Neural cell (in vitro differentiated cells): ENCODE data around the gene PRKG1. TPM values are rescaled to one million over a fixed set of nuclear protein-coding genes. Genes with fewer than 3 reads are reported as not detected.

Source experiments
- H2AFZ ChIP-seq: fragments of 200-600, 300-800 bp; sonication (generic), shearing (Covaris generic); 2 replicates; pipeline ENCODE4 v1.6.0; 2014; ENCODE audit warnings: low read depth, mild to moderate bottlenecking, antibody characterized with exemption, low read length, moderate library complexity
- H3F3A ChIP-seq: fragments of 200-600 bp; shearing (Covaris generic); 2 replicates; pipeline ENCODE4 v1.6.1; 2016; ENCODE audit warnings: mild to moderate bottlenecking, moderate library complexity, mixed read lengths, antibody characterized with exemption, low read length; ENCODE audit not compliant: insufficient read depth, poor library complexity, severe bottlenecking
- H3K27ac ChIP-seq: fragments of 200-600, 300-800 bp; sonication (generic), shearing (Covaris generic); 2 replicates; pipeline ENCODE4 v1.5.1; 2014; ENCODE audit warnings: mild to moderate bottlenecking, low read length, moderate library complexity
- H3K27me3 ChIP-seq: fragments of 300-800, 200-600 bp; sonication (generic), shearing (Covaris generic); 2 replicates; pipeline ENCODE4 v1.6.0; 2014; ENCODE audit warnings: mild to moderate bottlenecking, low read depth, low read length, moderate library complexity; ENCODE audit not compliant: insufficient read depth
- H3K36me3 ChIP-seq: fragments of 300-800, 200-600 bp; sonication (generic), shearing (Covaris generic); 2 replicates; pipeline ENCODE4 v1.5.1; 2014; ENCODE audit warnings: mild to moderate bottlenecking, antibody characterized with exemption, low read length, moderate library complexity; ENCODE audit not compliant: insufficient read depth
- H3K4me2 ChIP-seq: fragments of 300-800, 200-600 bp; sonication (generic), shearing (Covaris generic); 2 replicates; pipeline ENCODE4 v1.6.0; 2014; ENCODE audit warnings: mild to moderate bottlenecking, low read length
- H3K4me3 ChIP-seq: fragments of 300-800, 200-600 bp; sonication (generic), shearing (Covaris generic); 2 replicates; pipeline ENCODE4 v1.5.1; 2014; ENCODE audit warnings: mild to moderate bottlenecking, low read length, moderate library complexity
- H3K79me2 ChIP-seq: fragments of 200-600 bp; shearing (Covaris generic); replicated peaks from 2 replicates; pipeline ENCODE4 v1.6.0; 2014; ENCODE audit warnings: mild to moderate bottlenecking, low read length, moderate library complexity; ENCODE audit not compliant: insufficient read depth
- H3K9ac ChIP-seq: fragments of 300-800, 200-600 bp; sonication (generic), shearing (Covaris generic); 2 replicates; pipeline ENCODE4 v1.6.1; 2016; ENCODE audit warnings: mild to moderate bottlenecking, low read length, mixed read lengths
- H3K9me2 ChIP-seq: fragments of 200-600 bp; shearing (Covaris generic); 2 replicates; pipeline ENCODE4 v1.6.1; 2016; ENCODE audit warnings: mild to moderate bottlenecking, low read length, mixed read lengths; ENCODE audit not compliant: insufficient read depth
- H3K9me3 ChIP-seq: fragments of 200-600, 300-800 bp; sonication (generic), shearing (Covaris generic); 2 replicates; pipeline ENCODE4 v1.6.1; 2016; ENCODE audit warnings: mild to moderate bottlenecking, mixed run types, low read length, moderate library complexity, mixed read lengths
- H4K20me1 ChIP-seq: fragments of 200-600 bp; shearing (Covaris generic); 2 replicates; pipeline ENCODE4 v1.6.1; 2016; ENCODE audit warnings: mild to moderate bottlenecking, mixed run types; ENCODE audit not compliant: insufficient read depth
- CTCF ChIP-seq: fragments of 450-650 bp; IDR thresholded peaks from 2 replicates; pipeline ENCODE4 v1.5.1; 2014; ENCODE audit warnings: antibody characterized with exemption, mild to moderate bottlenecking, moderate library complexity; ENCODE audit not compliant: poor library complexity, severe bottlenecking
- EP300 ChIP-seq: fragments of 450-650 bp; conservative IDR thresholded peaks from 2 replicates; pipeline ENCODE4 v1.6.1; 2014; ENCODE audit warnings: antibody characterized with exemption, mild to moderate bottlenecking, moderate library complexity; ENCODE audit not compliant: poor library complexity, severe bottlenecking
- EZH2 ChIP-seq: fragments of 200-600, 300-800 bp; shearing (Covaris generic), sonication (generic); IDR thresholded peaks from 2 replicates; pipeline ENCODE4 v1.6.1; 2014; ENCODE audit warnings: antibody characterized with exemption, low read length, borderline replicate concordance, mild to moderate bottlenecking; ENCODE audit not compliant: insufficient read depth, poor library complexity, severe bottlenecking
- MXI1 ChIP-seq: fragments of 450-650 bp; conservative IDR thresholded peaks from 2 replicates; pipeline ENCODE4 v1.6.1; 2014; ENCODE audit warnings: antibody characterized with exemption, mild to moderate bottlenecking; ENCODE audit not compliant: poor library complexity, severe bottlenecking
- POLR2AphosphoS5 ChIP-seq: IDR thresholded peaks from 2 replicates; pipeline ENCODE4 v1.6.1; 2012
- RAD21 ChIP-seq: fragments of 450-650 bp; conservative IDR thresholded peaks from 2 replicates; pipeline ENCODE4 v1.6.1; 2014; ENCODE audit warnings: antibody characterized with exemption, mild to moderate bottlenecking, moderate library complexity
- REST ChIP-seq: IDR thresholded peaks from 2 replicates; pipeline ENCODE4 v1.6.1; 2012; ENCODE audit warnings: borderline replicate concordance
- SMC3 ChIP-seq: fragments of 450-650 bp; conservative IDR thresholded peaks from 2 replicates; pipeline ENCODE4 v1.6.1; 2014; ENCODE audit warnings: antibody characterized with exemption, mild to moderate bottlenecking, moderate library complexity; ENCODE audit not compliant: poor library complexity
- TAF1 ChIP-seq: IDR thresholded peaks from 2 replicates; pipeline ENCODE4 v1.6.1; 2012; ENCODE audit warnings: low read depth
- polyA plus RNA-seq: library from polyadenylated mRNA; depleted of rRNA; stranded (reverse); fragments of >200 nt; gene quantifications from 2 replicates; pipeline ENCODE4 v1.2.3, GENCODE V29; 2014

The PRKG1 gene
- polyA plus RNA-seq, 1 donor from 2014 or later, result 2.2 TPM

- no peaks in the 10 kb centered on the region for H3K9me3 ChIP-seq
- H3K9me2 ChIP-seq, result no peaks in the 10 kb centered on the region
- H3K27ac ChIP-seq, result no peak overlapping the region
- H3F3A ChIP-seq, result no peaks in the 10 kb centered on the region
- H3K4me2 ChIP-seq, result no peak overlapping the region
- TF ChIP-seq RAD21 (no peak), POLR2AphosphoS5 (no peak), MXI1 (no peak), REST (no peak), CTCF (no peak), EZH2 (no peak), EP300 (no peak), SMC3 (no peak), TAF1 (no peak)
- H2AFZ ChIP-seq, result no peak overlapping the region
- H3K27me3 ChIP-seq, result no peaks in the 10 kb centered on the region
- no peaks in the 10 kb centered on the region for H3K79me2 ChIP-seq
- H3K36me3 ChIP-seq, result no peaks in the 10 kb centered on the region
- no peak overlapping the region for H3K4me3 ChIP-seq
- H3K9ac ChIP-seq, result no peak overlapping the region
- H4K20me1 ChIP-seq, result no peaks in the 10 kb centered on the region
Observed at GRCh38 chr10:51425431-51425830, 351.1 kb downstream of the PRKG1 start.

GRCh38 chr10:51427758-51428157, 353.5 kb downstream of the PRKG1 start:
- TF ChIP-seq CTCF (no peak), TAF1 (no peak), EP300 (no peak), EZH2 (no peak), SMC3 (no peak), RAD21 (no peak), MXI1 (no peak), REST (no peak), POLR2AphosphoS5 (no peak)
- Histone ChIP-seq H3K36me3 (no peaks in the 10 kb centered on the region), H3K4me2 (no peak overlapping the region), H3K27ac (no peak overlapping the region), H3K9me3 (no peaks in the 10 kb centered on the region), H3F3A (no peaks in the 10 kb centered on the region), H2AFZ (no peak overlapping the region), H3K4me3 (no peak overlapping the region), H3K79me2 (no peaks in the 10 kb centered on the region), H3K27me3 (no peaks in the 10 kb centered on the region), H3K9me2 (no peaks in the 10 kb centered on the region), H3K9ac (no peak overlapping the region), H4K20me1 (no peaks in the 10 kb centered on the region)
